GM04503 (cell line): ENCODE measurements around the gene XAB2.

Source experiments
- DNase-seq: peaks from one replicate; pipeline ENCODE4 v3.0.0-alpha.2; 2012; ENCODE audit warnings: low read depth

The XAB2 gene

GRCh38 chr19:7611541-7612279 lies 17.6 kb downstream of the XAB2 start:
- no peak for DNase-seq

GRCh38 chr19:7610491-7611240 lies 18.7 kb downstream of the XAB2 start:
- no peak for DNase-seq

GRCh38 chr19:7607874-7608560 lies 21.3 kb downstream of the XAB2 start:
- DNase-seq = no peak

DNA sequence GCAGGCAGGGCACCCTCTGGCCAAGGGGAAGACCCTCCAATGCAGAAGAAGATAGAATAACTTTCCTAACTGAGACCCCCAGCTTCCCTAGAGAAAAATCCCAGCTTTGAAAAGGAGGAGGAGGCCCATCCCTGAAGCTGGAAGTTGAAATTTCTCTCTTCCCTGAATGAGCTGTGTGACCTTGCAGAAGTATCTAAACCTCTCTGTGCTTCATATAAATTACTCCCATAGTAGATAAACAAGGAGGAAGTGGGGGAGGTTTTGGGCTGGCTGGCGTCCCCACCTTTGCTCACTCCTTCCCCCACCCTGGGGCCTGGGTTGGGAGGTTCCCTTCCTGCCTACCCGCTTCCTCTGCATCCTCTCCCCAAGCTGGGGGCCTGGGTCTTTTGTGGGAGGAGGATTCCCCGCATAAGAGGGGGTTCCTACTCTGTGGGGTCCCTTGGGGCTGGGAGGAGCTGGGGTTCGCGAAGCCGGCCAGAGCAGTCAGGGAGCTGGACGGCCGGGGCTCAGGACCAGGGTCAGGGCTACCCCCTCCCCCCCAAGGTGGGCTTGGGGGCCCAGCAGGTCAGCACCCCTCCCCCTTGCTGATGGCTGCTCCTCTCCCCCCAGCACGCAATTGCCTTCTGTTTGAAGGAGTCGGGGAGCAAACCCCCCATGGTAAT lies 22.0 kb downstream of the XAB2 start:
- DNase-seq = no peak

DNA sequence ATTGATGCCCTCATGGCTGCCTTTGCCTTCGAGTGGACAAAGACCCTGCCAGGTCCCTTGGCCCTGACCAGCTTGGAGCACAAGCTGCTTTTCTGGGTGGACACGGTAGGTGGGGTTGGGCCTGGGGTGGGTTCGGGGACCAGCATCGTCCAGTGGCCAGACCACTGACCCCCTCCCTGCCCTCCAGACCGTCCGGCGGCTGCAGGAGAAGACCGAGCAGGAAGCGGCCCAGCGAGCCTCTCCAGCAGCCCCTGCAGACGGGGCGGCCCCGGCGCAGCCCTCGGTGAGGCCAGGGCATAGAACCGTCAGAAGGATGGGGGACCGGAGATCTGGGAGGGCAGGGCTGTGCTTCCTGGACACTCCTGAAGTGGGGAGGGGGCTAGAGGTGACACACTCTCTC lies 23.1 kb downstream of the XAB2 start:
- no peak for DNase-seq

- DNase-seq = no peak
Measured at GRCh38 chr19:7605490-7606222, 23.7 kb downstream of the XAB2 start.

DNA sequence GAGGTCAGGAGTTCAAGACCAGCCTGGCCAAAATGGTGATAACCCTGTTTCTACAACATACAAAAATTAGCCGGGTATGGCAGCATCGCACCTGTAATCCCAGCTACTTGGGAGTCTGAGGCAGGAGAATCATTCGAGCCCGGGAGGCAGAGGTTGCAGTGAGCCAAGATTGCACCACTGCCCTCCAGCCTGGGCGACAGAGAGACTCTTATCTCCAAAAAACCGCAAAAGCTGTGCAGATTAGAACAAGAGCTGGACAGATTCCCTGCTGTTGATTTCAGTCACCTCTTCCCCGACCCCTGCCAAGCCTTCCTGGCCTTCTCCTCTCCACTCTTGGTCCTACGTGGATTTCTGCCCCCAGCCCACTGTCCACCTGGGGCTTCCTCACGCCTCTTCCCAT lies 25.4 kb downstream of the XAB2 start:
- DNase-seq = no peak

GRCh38 chr19:7602935-7603497 lies 26.3 kb downstream of the XAB2 start:
- DNase-seq = no peak

DNA sequence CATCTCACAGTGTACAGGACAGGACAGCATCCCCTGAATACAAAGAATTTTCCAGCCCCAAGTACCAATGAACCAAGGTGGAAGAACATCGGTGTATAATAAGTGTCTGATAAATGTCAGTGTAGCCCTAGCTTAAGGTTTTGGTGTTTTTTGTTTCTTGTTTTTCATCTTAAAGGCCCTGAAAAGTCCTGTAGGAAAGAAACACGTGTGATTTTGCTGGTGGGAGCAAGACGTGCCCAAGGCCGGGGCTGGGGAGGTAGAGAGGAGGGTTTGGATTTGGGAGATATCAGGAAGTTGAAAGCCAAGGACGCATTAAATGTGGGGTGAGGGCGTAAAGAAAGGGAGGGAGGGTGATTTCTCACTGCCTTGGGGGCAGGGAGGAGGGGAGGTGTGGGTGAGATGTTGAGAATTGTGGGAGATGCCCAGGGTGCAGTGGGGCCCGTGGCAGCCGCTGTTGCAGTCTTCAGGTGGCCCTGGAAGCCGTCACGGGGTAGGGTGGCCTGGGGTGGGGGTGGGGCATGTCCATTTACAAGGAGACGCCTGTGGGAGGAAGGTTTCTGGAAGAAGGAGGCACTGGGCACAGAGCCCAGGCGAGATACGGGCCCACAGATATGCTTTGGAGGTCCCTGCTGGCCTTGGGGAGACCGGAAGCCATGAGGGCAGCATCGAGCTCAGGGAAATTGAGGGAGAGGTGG lies 27.0 kb downstream of the XAB2 start:
- DNase-seq = no peak

DNA sequence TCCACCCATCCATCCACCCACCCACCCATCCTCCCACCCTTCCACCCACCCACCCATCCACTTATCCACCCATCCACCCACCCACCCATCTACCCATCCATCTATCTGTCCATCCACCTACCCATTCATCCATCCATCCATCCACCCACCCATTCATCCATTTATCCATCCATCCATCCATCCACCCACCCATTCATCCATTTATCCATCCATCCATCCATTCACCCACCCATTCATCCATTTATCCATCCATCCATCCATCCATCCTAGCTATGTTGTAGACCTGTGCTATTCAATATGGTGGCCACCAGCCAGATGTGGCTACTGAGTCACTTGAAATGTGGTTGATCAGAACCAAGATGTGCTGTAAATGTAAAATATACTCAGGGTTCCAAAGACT lies 28.6 kb downstream of the XAB2 start:
- no peak for DNase-seq

GRCh38 chr19:7598180-7598579 lies 31.2 kb downstream of the XAB2 start:
- no peak for DNase-seq

- no peak for DNase-seq
Measured at GRCh38 chr19:7597689-7598088, 31.7 kb downstream of the XAB2 start.

GRCh38 chr19:7596211-7596937 lies 33.0 kb downstream of the XAB2 start:
- no peak for DNase-seq

GRCh38 chr19:7595466-7596133 lies 33.7 kb downstream of the XAB2 start, which contains the start of gene CAMSAP3:
TSS of gene CAMSAP3 (plus strand) at chr19:7595863. CDS start at chr19:7596003, 140 bp downstream.
- DNase-seq = no peak

DNA sequence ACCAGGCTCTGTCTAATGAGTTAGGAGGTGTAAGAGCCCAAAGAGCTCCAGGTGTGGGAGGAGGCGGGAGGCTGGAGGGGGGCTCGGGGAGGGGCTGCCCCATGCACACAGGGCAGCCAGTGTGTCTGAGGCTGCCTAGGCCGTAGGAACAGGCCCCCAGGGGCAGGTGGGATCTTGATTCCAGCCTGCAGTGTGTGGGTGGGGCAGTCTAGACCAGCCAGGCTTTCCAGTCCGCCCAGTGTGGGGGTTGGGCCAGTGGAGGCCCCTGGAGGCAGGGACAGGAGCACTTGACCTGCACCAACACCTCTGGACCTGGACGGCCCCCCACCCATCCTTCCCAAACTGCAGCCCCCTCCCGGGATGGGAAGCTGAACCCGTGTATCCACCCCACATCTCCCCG lies 39.1 kb downstream of the XAB2 start:
- DNase-seq = no peak

- DNase-seq = no peak
Measured at GRCh38 chr19:7589822-7590221, 39.5 kb downstream of the XAB2 start.

GRCh38 chr19:7582446-7582845 lies 46.9 kb downstream of the XAB2 start:
- no peak for DNase-seq

- DNase-seq = no peak
Measured at GRCh38 chr19:7579182-7579581, 50.2 kb downstream of the XAB2 start.

GRCh38 chr19:7578127-7578526 lies 51.2 kb downstream of the XAB2 start:
- no peak for DNase-seq
